KMS-11 (cell line): ENCODE results near the gene SHH.

Experiments
- H2AFZ ChIP-seq: fragments of 200-600 bp; sonication (generic); 2 replicates; pipeline ENCODE4 v1.6.1; 2016; ENCODE audit warnings: antibody characterized with exemption, mixed run types, low read depth
- H3K27ac ChIP-seq: fragments of 200-600 bp; sonication (generic); 2 replicates; pipeline ENCODE4 v1.6.1; 2016; ENCODE audit warnings: mild to moderate bottlenecking, mixed run types
- H3K27me3 ChIP-seq: fragments of 200-600 bp; sonication (generic); 2 replicates; pipeline ENCODE4 v1.6.1; 2017; ENCODE audit warnings: mild to moderate bottlenecking, low read depth, mixed run types, moderate library complexity; ENCODE audit not compliant: insufficient read depth
- H3K36me3 ChIP-seq: fragments of 200-600 bp; sonication (generic); 2 replicates; pipeline ENCODE4 v1.6.1; 2017; ENCODE audit warnings: mild to moderate bottlenecking, mixed run types; ENCODE audit not compliant: insufficient read depth
- H3K4me1 ChIP-seq: fragments of 200-600 bp; sonication (generic); 2 replicates; pipeline ENCODE4 v1.6.1; 2016; ENCODE audit warnings: mild to moderate bottlenecking, low read depth, mixed run types; ENCODE audit not compliant: poor library complexity, severe bottlenecking
- H3K4me2 ChIP-seq: fragments of 200-600 bp; sonication (generic); 2 replicates; pipeline ENCODE4 v1.7.0; 2016; ENCODE audit warnings: mild to moderate bottlenecking, mixed run types
- H3K4me3 ChIP-seq: fragments of 200-600 bp; sonication (generic); IDR thresholded peaks from 2 replicates; pipeline ENCODE4 v1.6.1; 2017; ENCODE audit warnings: low read depth, low read length, mixed read lengths; ENCODE audit not compliant: insufficient read depth
- H3K79me2 ChIP-seq: fragments of 200-600 bp; sonication (generic); 2 replicates; pipeline ENCODE4 v1.6.1; 2016; ENCODE audit warnings: low read depth, mixed run types; ENCODE audit not compliant: insufficient read depth
- H3K9ac ChIP-seq: fragments of 200-600 bp; sonication (generic); 2 replicates; pipeline ENCODE4 v1.6.1; 2016; ENCODE audit warnings: mild to moderate bottlenecking, mixed run types
- H4K20me1 ChIP-seq: fragments of 200-600 bp; sonication (generic); 2 replicates; pipeline ENCODE4 v1.6.1; 2016; ENCODE audit warnings: mild to moderate bottlenecking, mixed run types; ENCODE audit not compliant: insufficient read depth
- TF ChIP-seq, protein P1 (sequence below): fragments of 200-600 bp; sonication (generic); conservative IDR thresholded peaks from 2 replicates; pipeline ENCODE4 v1.6.1; 2017; ENCODE audit warnings: low read depth, mild to moderate bottlenecking, antibody characterized with exemption, low read length, moderate library complexity, mixed read lengths

The SHH gene

DNA sequence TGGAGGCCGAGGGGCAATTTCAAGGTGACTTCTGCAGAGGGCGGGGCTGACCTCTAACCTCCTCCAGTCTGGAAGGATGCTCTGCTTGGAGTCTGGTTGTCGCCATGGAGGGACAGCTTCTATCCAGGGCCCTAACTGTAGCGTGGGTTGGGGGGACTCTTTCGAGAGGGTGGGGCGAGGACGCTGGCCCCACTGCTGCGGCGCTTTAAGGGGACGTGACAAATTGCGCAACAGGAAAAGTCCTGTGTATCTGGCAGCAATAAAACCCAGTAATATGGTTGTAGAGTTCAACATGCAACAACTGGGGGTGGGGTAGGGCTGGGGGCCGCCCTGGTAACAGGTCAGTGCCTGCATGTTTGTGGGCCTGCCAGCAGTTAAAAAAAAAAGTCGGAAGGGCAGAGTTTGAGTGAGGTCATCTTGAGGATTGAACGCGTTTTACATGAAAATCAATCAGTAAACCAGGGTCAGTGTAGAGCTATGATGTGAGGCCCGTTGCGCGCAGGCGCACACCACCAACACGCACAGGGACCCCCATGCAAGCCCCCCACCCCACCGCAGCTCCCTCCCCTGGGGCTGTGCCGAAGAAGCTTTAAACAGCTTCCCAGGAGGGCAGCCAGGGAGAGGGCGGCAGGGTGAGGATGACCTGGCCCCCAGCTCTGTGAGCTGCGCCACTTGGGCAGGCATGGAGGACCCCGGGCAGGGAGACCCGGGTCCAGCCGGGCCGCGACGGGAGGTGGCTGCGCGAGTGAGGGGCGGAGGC is 4.3 kb downstream of the SHH start:
- Histone ChIP-seq H4K20me1 (no peaks in the 10 kb centered on the region), H3K36me3 (no peaks in the 10 kb centered on the region), H3K27me3 (peaks cover 48% of the 10 kb centered on the region), H2AFZ (no peak overlapping the region), H3K9ac (no peak overlapping the region), H3K79me2 (no peaks in the 10 kb centered on the region), H3K27ac (no peak overlapping the region), H3K4me2 (peak overlapping the region; percentile 34; the same call in 1 of the 2 replicates), H3K4me1 (peaks cover 13% of the 10 kb centered on the region), H3K4me3 (no peak overlapping the region)
- TF ChIP-seq, protein P1, sequence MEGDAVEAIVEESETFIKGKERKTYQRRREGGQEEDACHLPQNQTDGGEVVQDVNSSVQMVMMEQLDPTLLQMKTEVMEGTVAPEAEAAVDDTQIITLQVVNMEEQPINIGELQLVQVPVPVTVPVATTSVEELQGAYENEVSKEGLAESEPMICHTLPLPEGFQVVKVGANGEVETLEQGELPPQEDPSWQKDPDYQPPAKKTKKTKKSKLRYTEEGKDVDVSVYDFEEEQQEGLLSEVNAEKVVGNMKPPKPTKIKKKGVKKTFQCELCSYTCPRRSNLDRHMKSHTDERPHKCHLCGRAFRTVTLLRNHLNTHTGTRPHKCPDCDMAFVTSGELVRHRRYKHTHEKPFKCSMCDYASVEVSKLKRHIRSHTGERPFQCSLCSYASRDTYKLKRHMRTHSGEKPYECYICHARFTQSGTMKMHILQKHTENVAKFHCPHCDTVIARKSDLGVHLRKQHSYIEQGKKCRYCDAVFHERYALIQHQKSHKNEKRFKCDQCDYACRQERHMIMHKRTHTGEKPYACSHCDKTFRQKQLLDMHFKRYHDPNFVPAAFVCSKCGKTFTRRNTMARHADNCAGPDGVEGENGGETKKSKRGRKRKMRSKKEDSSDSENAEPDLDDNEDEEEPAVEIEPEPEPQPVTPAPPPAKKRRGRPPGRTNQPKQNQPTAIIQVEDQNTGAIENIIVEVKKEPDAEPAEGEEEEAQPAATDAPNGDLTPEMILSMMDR, result no peak

DNA sequence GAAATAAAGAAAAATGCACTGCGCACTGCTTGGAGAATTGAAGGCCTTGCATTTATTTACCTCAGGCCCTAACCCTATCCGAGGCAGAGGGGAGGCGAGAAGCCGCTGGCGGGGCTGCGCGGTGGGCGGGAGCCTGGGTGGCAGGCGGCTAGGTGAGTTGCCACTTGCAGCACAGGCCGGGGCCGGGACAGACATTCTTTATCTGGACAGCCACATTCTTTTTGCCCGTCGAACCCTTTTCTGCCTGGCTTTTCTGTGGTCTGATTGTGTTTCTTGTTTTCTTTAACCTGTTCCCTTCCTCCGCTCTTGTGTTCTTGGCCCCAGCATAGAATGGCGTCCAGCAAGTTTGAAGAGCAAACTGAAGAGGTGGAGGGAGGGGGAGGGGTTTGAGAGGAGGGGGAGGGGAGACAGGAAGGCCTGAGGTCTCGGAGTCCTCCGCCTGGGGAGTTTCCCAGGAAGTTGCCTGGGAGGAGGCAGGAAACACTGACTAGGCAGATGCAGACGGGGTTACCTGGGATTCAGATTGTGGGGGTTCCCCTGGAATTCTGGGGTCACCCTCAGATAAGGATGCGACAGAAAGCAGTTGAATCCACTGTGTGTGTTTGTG is 5.1 kb downstream of the SHH start:
- H3K27ac ChIP-seq, result no peak overlapping the region
- no peak overlapping the region for H2AFZ ChIP-seq
- no peak overlapping the region for H3K4me2 ChIP-seq
- H3K4me3 ChIP-seq, result no peak overlapping the region
- TF ChIP-seq, protein P1, result no peak
- H3K27me3 ChIP-seq, result peaks cover 48% of the 10 kb centered on the region
- no peak overlapping the region for H3K9ac ChIP-seq
- H3K36me3 ChIP-seq, result no peaks in the 10 kb centered on the region
- no peaks in the 10 kb centered on the region for H4K20me1 ChIP-seq
- peaks cover 13% of the 10 kb centered on the region for H3K4me1 ChIP-seq
- no peaks in the 10 kb centered on the region for H3K79me2 ChIP-seq

DNA sequence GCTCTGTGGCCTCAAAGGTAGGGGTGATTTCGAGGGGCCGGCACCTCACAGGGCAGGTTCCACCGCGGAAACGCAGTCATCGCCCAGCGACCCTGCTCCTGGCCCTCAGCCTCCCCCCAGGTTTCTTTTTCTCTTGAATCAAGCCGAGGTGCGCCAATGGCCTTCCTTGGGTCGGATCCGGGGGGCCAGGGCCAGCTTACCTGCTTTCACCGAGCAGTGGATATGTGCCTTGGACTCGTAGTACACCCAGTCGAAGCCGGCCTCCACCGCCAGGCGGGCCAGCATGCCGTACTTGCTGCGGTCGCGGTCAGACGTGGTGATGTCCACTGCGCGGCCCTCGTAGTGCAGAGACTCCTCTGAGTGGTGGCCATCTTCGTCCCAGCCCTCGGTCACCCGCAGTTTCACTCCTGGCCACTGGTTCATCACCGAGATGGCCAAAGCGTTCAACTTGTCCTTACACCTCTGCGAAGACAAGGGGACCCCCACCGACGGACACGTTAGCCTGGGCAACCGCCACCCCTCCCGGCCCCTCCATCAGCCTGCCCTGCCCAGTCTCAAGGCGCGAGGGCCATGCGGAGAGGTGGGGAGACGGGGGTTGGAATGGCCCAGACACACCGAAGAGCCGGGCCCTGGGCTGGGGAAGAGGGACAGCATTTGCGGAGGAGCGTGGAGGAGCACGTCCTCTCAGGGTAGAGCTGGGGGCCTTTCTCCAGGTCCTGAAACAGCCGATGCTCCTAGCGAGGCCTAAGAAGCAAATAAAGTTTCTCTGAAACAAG is 6.0 kb downstream of the SHH start:
- H3K27me3 ChIP-seq, result peaks cover 45% of the 10 kb centered on the region
- H2AFZ ChIP-seq, result peak overlapping the region; percentile 99

DNA sequence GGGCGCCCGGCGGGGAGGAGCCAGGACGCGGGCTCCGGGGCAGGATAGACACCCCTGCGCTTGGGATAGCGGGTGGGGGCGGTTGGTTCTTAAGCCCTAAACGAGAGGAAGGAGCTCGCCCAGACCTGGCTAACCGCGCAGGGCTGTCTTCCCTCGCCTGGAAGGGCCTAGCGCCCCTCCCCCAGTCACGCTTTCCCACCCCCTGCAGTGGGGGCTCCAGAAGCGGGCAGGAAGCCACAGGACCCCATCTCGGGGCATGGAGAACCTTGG is 6.5 kb downstream of the SHH start:
- Histone ChIP-seq H3K4me2 (peak overlapping the region; percentile 99), H3K79me2 (no peaks in the 10 kb centered on the region), H3K27ac (peak overlapping the region; percentile 34; the same call in 1 of the 2 replicates), H2AFZ (peak overlapping the region; percentile 99), H3K9ac (peak overlapping the region; percentile 67), H4K20me1 (no peaks in the 10 kb centered on the region), H3K4me1 (peaks cover 13% of the 10 kb centered on the region), H3K27me3 (peaks cover 42% of the 10 kb centered on the region), H3K4me3 (peak overlapping the region; percentile 79), H3K36me3 (no peaks in the 10 kb centered on the region)
- TF ChIP-seq, protein P1, result no peak

More for the DNA sequence above, 6.0 kb downstream of the SHH start:
- Histone ChIP-seq H3K79me2 (no peaks in the 10 kb centered on the region), H4K20me1 (no peaks in the 10 kb centered on the region), H3K4me2 (peak overlapping the region; percentile 99), H3K9ac (no peak overlapping the region), H3K27ac (no peak overlapping the region), H3K4me3 (peak overlapping the region; percentile 18), H3K4me1 (peaks cover 13% of the 10 kb centered on the region), H3K36me3 (no peaks in the 10 kb centered on the region)
- TF ChIP-seq, protein P1, result no peak
